Skeletal muscle cell (primary cell): Measurements from ENCODE around the gene PDE3B.
"Not testable (repeated sequence)": the region's sequence is repeated elsewhere in the genome, so short reads cannot be mapped to it uniquely, and the experiment has no call there.

Experiments
- DNase-seq: peaks from one replicate; pipeline ENCODE4 v3.0.0-alpha.2; 2010; ENCODE audit warnings: low read depth
- H3K4me3 ChIP-seq: 2 replicates; pipeline ENCODE4 v1.5.1; 2011; ENCODE audit warnings: low read depth, mild to moderate bottlenecking, control low read depth, low read length, moderate library complexity

Gene PDE3B

DNA sequence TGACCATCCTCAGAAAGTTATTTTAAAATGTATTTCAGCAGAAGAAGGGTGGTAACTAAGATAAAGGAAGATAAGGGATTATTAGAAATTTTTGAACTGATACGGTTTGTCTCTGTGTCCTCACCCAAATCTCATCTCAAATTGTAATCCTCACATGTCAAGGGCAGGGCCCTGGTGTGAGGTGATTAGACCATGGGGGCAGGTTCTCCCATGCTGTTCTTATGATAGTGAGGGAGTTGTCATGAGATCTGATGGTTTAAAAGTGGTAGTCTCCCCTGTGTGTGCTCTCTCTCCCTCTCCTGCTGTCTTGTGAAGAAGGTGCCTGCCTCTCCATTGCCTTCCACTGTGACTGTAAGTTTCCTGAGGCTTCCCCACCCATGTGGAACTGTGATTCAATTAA is 212.3 kb downstream of the PDE3B start:
- DNase-seq = no peak

DNA sequence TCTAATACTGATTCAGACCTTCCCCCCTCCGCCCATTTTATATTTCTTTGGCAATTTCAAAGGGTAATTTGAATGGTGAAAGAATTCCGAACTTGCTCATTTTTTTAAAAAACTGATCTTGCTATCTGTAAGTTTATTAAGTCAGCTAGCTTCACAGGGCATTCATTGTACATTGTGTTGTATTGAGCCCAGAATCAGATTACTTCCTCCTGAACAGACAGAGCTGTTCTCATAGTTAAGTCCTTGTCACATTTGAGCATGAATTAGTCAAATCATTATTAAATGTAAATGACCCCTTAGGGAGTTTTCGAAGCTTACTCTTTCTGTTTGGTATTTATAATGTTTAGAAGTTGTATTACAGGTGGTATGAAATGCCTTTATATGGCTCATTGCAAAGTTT is 214.0 kb downstream of the PDE3B start:
- H3K4me3 ChIP-seq = no peak overlapping the region
- no peak for DNase-seq

More for the DNA sequence above, 212.3 kb downstream of the PDE3B start:
- H3K4me3 ChIP-seq = no peak overlapping the region

DNA sequence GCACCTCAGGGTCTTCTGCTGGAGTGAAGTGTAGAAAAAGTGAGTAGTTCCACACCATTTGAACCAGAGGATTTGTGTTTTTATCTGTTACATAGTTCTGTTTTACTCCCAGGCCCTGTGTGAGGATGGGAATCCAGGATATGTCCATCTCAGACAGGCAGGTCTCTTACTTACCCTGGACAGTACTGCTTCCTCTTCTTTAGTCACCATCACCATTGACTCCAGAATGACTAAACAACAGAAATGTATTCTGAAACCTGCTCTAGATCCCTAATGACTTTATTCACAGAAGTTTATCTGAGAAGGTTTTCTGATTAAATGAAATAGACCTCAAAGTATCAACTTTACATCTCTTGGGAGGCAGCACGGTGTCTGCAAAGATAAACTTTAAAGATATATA is 214.8 kb downstream of the PDE3B start:
- no peak for DNase-seq
- no peak overlapping the region for H3K4me3 ChIP-seq

DNA sequence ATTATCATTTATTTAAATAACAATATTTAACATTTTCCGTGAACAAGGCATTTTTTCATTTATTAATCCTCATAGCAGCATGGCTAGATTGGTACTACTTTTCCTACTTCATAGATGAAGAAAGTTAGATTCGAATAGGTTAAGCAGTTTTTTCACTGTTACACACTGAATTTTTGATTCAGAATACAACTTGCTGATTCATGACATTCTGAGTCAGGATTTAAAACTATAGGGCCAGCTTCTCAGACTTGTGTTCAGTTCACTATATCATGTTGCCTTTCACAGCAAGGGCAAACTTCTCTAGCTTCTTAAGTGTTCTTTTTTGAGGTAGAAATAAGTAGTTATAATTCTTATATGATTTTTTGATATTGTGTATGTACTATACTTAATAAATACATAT is 216.9 kb downstream of the PDE3B start:
- no peak overlapping the region for H3K4me3 ChIP-seq
- no peak for DNase-seq

DNA sequence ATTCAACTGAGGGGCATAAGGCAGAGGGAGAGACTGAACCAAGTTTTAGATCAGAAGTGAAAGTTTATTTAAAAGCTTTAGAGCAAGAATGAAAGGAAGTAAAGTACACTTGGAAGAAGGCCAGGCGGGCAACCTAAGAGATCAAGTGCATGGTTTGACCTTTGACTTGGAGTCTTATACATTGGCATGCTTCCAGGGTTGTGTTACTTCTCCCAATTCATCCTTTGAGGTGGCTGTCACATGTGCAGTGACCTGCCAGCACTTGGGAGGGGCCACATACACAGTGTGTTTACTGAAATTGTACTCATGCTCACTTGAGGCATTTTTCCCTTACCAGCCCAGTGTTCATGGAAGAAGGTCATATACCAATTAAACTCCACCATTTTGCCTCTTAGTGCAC is 218.1 kb downstream of the PDE3B start:
- DNase-seq = no peak
- H3K4me3 ChIP-seq = no peak overlapping the region

DNA sequence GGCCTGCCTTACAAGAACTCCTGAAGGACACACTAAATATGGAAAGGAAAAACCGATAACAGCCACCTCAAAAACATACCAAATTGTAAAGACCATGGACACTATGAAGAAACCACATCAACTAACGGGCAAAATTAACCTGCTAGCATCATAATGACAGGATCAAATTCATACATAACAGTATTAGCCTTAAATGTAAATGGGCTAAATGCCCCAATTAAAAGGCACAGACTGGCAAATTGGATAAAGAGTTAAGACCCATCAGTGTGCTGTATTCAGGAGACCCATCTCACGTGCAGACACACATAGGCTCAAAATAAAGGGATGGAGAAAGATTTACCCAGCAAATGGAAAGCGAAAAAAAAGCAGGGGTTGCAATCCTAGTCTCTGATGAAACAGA is 220.2 kb downstream of the PDE3B start:
- H3K4me3 ChIP-seq, DNase-seq: not testable (repeated sequence)

DNA sequence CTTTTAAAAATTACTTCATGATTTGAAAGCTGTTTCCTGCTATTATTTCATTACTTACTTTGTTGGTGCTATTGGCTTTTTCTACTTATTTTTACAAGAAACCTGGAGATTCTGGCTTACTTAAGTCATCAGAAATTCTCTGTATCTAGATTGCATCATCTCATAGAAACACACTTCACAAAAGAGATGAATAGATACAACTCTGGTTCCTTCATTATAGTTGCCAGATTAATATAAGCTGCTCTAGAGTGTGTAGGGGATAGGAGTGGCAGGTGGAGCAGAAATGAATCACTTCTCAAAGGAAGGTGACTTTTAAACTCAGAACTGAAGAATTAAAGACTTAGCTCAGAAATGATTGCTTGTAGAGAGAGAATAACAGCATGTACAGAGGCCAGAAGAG is 228.4 kb downstream of the PDE3B start:
- no peak overlapping the region for H3K4me3 ChIP-seq
- DNase-seq = no peak

DNA sequence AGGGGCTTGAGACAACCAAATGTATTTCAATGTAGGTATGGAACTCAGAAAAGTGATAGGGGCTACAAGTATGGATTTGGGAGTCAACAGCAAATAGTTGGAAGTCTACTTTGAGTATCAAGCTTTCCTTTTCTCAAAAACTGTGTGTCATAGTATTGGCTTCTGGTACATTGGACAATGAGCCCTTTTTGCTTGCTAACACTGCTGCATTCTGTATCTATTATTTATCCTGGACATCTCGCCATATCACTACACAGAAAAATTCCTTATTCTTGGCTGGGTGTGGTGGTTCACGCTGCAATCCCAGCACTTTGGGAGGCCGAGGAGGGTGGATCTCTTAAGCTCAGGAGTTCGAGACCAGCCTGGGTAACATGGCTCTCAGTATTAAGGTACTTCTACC is 230.0 kb downstream of the PDE3B start:
- DNase-seq = no peak

DNA sequence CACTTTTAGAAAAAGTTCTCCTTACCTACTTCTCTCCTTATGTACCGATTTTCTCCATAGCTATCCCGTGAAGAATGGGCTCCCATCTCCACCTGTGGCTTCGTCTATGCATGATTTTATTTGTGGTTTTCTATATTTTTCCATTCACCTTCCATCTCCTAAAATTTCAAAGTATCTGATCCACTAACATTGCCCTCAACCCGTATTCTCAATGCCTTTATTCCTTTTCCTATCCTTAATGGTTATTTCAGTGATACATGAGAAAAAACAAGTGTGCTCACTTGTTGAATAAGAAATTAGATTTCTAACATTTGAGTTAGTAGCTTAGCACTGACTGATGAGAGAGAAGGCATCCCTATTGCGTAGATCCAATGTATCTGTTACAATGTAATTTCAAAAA is 231.6 kb downstream of the PDE3B start:
- no peak for DNase-seq

More for the DNA sequence above, 230.0 kb downstream of the PDE3B start:
- no peak overlapping the region for H3K4me3 ChIP-seq

DNA sequence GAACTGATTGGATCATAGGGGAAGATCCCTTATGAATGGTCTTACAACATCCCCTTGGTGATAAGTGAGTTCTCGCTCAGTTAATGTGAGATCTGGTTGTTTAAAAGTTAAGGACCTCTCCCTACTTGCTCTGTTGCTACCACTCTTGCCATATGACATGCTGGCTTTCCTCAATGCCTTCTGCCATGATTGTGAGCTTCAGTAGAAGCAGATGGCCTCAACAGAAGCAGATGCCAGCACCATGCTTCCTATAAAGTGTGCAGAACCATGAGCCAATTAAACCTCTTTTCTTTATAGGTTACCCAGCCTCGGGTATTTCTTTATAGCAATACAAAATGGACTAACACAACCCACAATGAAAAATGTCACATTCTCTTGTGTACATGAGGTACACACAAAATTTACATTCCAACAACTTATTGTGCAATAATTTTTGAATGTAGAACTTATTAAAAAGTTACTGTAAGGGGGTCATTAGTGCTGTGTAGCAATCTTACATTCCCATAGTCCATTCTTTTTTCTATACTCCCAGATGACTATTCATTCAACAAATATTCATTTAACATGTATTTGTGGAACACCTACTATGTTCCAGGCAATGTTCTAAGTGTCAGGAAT is 238.1 kb downstream of the PDE3B start:
- no peak overlapping the region for H3K4me3 ChIP-seq
- no peak for DNase-seq

More for the DNA sequence above, 231.6 kb downstream of the PDE3B start:
- no peak overlapping the region for H3K4me3 ChIP-seq

DNA sequence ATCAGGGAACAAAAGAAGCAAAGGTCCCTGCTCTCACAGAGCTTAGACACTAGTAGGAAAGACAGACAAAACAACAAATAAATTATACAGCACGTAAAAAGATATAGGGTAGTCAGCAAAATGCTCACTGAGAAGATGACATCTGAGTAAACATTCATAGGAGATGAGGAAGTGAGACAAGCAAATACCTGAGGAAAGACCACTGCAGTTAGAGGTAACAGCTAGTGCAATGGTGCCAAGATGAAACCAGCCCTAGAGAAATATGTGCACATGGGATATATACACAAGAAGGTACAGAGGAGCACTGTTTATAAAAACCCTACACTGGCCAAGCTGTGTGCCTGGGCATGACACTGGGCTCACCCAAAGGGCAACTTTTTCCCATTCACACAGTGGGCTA is 238.6 kb downstream of the PDE3B start:
- DNase-seq = no peak
- no peak overlapping the region for H3K4me3 ChIP-seq

DNA sequence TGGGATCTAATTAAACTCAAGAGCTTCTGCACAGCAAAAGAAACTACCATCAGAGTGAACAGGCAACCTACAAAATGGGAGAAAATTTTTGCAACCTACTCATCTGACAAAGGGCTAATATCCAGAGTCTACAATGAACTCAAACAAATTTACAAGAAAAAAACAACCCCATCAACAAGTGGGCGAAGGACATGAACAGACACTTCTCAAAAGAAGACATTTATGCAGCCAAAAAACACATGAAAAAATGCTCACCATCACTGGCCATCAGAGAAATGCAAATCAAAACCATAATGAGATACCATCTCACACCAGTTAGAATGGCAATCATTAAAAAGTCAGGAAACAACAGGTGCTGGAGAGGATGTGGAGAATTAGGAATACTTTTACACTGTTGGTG is 240.1 kb downstream of the PDE3B start:
- DNase-seq, H3K4me3 ChIP-seq: not testable (repeated sequence)

DNA sequence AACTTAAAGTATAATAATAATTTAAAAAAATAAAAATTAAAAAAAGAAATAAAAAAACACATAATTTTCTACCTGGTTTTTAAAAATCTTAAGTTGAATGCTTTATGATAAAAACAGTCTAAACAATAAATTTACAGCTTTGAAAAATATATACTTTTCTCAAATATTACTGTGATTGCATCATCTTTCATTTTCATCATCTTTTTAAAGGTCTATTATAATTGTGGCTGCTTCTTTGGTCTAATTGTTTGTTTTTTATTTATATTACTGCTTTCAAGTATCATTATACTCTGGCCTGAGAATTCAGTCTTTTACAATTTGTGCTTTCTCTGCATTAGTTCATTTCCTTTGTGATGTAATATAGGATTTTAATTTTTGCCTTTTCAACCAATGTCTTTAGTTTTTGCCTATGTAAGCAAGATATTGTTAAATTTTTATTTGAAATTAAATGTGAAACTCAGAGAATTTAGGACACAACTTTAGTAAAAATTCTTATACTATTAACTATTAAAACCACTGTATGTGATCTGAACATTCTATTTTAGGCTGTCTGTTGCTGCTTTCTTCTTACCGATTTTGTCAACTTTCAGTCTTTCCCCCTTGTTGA is 241.2 kb downstream of the PDE3B start:
- no peak overlapping the region for H3K4me3 ChIP-seq

DNA sequence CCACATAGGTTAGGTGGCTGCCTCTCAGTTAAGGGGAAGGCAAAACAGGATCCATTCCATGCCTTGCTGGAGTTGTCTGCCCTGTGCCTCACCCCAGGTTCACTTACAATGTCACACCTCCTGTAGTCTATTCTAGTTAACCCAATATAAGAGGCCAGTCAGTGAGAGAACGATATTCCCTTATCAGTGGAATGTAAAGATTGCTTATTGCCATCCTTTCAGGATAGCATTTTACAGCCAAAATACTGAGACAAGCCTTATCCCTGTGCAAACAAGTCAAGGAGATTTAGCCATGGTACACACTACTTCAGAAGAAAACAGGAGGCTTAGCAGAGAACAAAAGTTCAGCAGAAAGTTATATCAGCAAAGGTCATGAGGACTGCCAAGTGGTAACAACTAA is 242.9 kb downstream of the PDE3B start:
- no peak for DNase-seq
- no peak overlapping the region for H3K4me3 ChIP-seq

More for the DNA sequence above, 241.2 kb downstream of the PDE3B start:
- DNase-seq = no peak

DNA sequence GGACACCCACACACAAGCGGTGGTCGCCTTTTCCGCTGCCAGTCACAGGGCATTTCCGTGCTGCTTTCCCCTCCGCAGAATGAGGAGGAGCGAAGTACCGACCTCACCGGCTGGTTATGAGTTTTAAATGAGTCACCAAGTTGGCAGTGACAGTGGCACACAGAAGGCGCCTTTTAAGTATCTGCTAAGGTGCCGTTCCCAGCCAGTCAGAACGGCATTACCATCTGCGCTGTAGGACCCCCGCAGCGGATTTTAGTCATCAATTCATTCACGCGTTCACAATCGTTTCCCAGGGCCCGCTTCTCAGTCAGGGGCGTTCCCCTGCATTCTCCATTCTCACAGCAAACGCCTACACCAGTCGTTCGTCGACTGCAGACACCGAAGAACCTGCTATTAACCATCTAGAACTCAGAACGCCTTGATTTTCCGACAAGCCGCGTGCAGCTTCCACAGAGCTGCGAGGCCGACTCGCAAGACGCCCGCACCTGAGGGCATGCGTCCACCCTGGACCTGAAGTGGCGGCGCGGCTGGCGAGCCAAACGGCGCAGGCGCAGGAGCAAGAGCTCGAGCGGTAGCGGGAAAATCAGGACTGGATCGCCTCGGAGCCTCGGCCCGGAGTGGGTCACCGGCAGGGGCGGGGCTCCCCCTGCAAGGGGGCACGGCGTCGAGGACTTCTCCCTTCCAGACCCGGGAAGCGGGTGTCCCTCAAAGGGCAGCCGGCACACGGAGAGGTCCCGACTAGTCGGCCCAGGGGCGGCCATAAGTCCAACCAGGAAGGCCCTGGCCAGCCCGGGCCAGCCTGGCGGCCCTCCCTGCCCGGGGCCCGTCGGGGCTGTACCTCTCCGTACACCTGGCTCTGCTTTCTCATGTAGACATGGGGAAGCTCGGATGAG is 247.8 kb downstream of the PDE3B start:
- DNase-seq = no peak
- peak overlapping the region; percentile 78 for H3K4me3 ChIP-seq

DNA sequence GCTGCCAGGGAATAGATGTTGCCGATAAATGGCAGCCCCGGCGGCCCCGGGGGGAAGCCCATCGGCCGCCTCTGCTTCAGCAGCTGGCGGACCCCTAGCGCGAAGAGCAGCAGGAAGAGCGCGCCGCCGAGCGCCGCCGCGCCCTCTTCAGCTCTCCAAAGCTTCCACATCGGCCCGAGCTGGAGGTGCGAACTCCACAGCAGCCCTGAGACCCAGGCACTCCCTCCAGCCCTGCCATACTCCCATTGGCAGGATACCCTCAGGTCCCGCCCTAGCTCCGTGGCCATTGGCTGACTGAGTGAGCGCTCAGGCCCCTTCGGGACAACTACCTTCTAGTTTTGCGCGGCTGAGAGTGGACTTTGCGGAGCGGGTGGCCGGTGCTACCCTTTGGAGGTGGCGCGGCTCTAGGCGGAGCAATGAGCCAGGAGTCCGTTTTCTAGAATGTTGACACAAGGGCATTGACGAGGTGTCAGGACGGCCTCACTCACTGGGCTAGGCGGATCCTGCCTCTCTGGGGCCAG is 248.5 kb downstream of the PDE3B start, which contains the start of gene CYP2R1:
TSS of gene CYP2R1 (minus strand) at position 196 of the 521 bp plus-strand sequence. CDS start at position 170, 26 bp downstream.
- H3K4me3 ChIP-seq = peak within 1 kb of the TSS; percentile 78
- DNase-seq = peak; percentile 94

DNA sequence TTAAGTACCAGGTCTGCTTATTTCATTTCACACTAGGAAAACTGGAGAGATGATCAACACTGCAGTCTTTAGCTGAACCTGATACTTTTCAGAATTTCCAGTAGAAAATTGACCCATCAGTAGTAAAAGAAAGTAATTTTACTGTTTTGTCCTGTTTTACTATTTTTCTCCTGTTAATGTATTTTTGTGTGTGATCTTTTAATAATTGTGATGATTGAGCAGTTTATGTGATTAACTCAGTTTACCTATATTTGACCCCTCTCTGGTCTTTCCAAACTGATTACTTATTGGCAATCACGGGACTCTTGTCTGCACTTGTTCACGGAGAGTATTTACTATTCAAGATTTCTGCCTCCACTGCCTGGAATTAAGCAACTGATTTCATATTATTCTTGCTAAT is 249.0 kb downstream of the PDE3B start:
- no peak for DNase-seq
- H3K4me3 ChIP-seq = peak overlapping the region; percentile 78

DNA sequence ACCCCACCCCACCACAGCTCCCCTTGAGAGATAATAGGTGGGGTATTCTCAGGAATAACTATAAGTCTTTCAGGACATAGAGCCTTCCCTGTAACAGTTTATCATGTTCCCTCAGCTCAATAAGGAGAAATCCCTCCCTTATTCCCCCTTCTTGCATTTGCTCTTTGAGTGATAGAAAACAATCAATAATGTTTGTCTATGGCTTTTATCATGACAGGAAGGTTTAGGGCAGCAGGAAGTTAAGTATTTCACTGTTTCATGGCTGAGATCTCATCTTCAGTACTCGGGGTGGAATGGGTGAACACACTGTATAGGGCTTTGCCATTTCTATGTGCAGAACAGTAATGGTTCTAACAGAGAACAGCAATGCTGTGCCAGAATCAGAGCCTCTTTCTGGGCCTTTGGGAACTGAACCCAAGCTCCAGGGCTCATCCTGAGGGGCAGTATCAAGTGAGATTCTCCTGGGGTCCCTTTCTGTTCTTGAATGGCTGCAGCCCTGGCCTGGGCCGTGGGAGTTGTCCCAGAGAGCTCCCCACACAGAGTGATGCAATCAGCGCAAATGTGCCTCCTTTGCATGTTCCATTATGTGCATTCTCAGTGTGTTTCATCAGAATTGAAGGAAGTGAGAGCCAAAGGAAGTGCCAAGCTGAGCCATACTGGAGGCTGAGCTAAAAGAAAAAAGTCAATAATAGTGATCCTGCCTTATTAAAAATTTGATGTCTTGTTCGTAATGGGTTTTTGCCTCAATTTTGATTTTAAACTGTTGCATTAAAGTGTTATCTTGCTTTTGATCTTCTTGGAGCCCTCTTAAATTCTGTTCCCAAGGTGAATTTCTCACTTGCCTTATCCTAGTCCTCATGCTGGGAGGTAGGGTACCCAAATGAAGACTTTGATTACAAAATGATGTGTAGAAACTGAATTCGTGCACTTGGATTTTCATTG is 251.3 kb downstream of the PDE3B start:
- H3K4me3 ChIP-seq = no peak overlapping the region
- DNase-seq = peak; percentile 82

DNA sequence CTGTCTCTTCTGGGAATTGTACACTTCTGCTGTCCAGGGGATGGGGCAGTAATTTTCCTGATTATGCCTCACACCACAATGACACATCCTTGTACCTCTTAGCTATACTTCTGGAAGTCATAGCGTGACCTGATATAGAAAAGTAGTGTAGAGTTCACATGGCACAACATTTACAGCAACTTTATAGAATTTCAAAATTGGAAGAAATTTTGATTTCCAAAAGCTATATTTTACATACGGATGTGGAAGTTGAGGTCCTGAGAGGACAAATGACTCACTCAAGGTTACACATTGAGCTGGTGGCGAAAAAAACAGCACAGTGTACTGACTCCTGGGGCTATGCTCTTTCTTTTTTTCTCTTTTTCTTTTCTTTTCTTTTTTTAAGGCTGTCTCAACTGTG is 254.8 kb downstream of the PDE3B start:
- no peak for DNase-seq
- H3K4me3 ChIP-seq = no peak overlapping the region
